ENCODE data around the gene MASP1. TPM values are rescaled to one million over a fixed set of nuclear protein-coding genes. Genes with fewer than 3 reads are reported as not detected.

The MASP1 gene
- total RNA-seq, 1 experiment from 2014 or later: not detected

- no peak for DNase-seq (ENCODE audit: low read depth, low spot score)
- intact Hi-C loops (cut with micrococcal nuclease; ENCODE audit: unreplicated experiment) (loop anchor here (5.0 kb wide), 1 partner anchor 75 kb away; no protein-coding TSS in a partner anchor), in situ Hi-C loops (cut with HindIII; ENCODE audit: low pct_unique_long_range_greater_than_20kb, low sequenced_read_pairs) (no loop called here)
- Histone ChIP-seq H3K27ac (ENCODE audit: low read length) (no peak overlapping the region), H3K4me1 (ENCODE audit: control insufficient read depth, insufficient read depth, low read length) (no peaks in the 10 kb centered on the region), H3K36me3 (ENCODE audit: control insufficient read depth, insufficient read depth, low read length) (no peaks in the 10 kb centered on the region), H3K27me3 (ENCODE audit: control insufficient read depth, insufficient read depth, low read length) (peaks cover 3% of the 10 kb centered on the region; the same call in 1 of the 2 replicates), H3K9me3 (ENCODE audit: control insufficient read depth, insufficient read depth, low read depth, low read length) (no peaks in the 10 kb centered on the region), H3K4me3 (ENCODE audit: low read depth in 2 of 2, low read length in 2 of 2) (no peak overlapping the region)
- no peak for TF ChIP-seq TCF7L2 (IDR thresholded peaks at IDR 0.05; ENCODE audit: low read depth, low read length)
- TF ChIP-seq REST (IDR thresholded peaks at IDR 0.05; ENCODE audit: insufficient read depth in 1 of 2, low read depth in 2 of 2, low read length in 1 of 2): no peak
- TF ChIP-seq SIN3A (IDR thresholded peaks at IDR 0.05; ENCODE audit: borderline replicate concordance, insufficient read depth, low read depth, low read length): no peak
- no peak for TF ChIP-seq POLR2AphosphoS5 (IDR thresholded peaks at IDR 0.05; ENCODE audit: low read depth, low read length)
- no peak for TF ChIP-seq CTCF (IDR thresholded peaks at IDR 0.05)
- BruUV-seq (replicated peaks): no TSS peak
- no peak for ATAC-seq
- CTCF ChIA-PET: no interaction called here
- POLR2A ChIA-PET: no interaction called here
Measured at GRCh38 chr3:187296911-187297310, 5.4 kb upstream of the MASP1 start.

- DNase-seq (ENCODE audit: low read depth, low spot score) (no peak), ATAC-seq (no peak)
- in situ Hi-C loops (cut with HindIII; ENCODE audit: low pct_unique_long_range_greater_than_20kb, low sequenced_read_pairs) (no loop called here), intact Hi-C loops (cut with micrococcal nuclease; ENCODE audit: unreplicated experiment) (loop anchor here (5.0 kb wide), 1 partner anchor 74 kb away; no protein-coding TSS in a partner anchor)
- Histone ChIP-seq H3K4me1 (ENCODE audit: control insufficient read depth, insufficient read depth, low read length) (no peaks in the 10 kb centered on the region), H3K27ac (ENCODE audit: low read length) (no peak overlapping the region), H3K9me3 (ENCODE audit: control insufficient read depth, insufficient read depth, low read depth, low read length) (no peaks in the 10 kb centered on the region), H3K27me3 (ENCODE audit: control insufficient read depth, insufficient read depth, low read length) (peaks cover 3% of the 10 kb centered on the region; the same call in 1 of the 2 replicates), H3K36me3 (ENCODE audit: control insufficient read depth, insufficient read depth, low read length) (no peaks in the 10 kb centered on the region), H3K4me3 (ENCODE audit: low read depth in 2 of 2, low read length in 2 of 2) (no peak overlapping the region)
- ChIA-PET POLR2A (no interaction called here), CTCF (no interaction called here)
- no TSS peak for BruUV-seq (replicated peaks)
- TF ChIP-seq REST (IDR thresholded peaks at IDR 0.05; ENCODE audit: insufficient read depth in 1 of 2, low read depth in 2 of 2, low read length in 1 of 2) (no peak), SIN3A (IDR thresholded peaks at IDR 0.05; ENCODE audit: borderline replicate concordance, insufficient read depth, low read depth, low read length) (no peak), CTCF (IDR thresholded peaks at IDR 0.05) (no peak), POLR2AphosphoS5 (IDR thresholded peaks at IDR 0.05; ENCODE audit: low read depth, low read length) (no peak), TCF7L2 (IDR thresholded peaks at IDR 0.05; ENCODE audit: low read depth, low read length) (no peak)
Measured at GRCh38 chr3:187296058-187296457, 4.5 kb upstream of the MASP1 start.
